GM12891 (cell line): Measurements from ENCODE around the gene CSRP1.

Experiments
- POLR2A ChIP-seq: IDR thresholded peaks from 2 replicates; pipeline ENCODE4 v1.6.1; 2011; ENCODE audit warnings: low read depth, low read length, control low read depth
- POLR2AphosphoS5 ChIP-seq: IDR thresholded peaks from 2 replicates; pipeline ENCODE4 v1.6.1; 2011; ENCODE audit warnings: low read depth, low read length, control low read depth
- SPI1 ChIP-seq: IDR thresholded peaks from 2 replicates; pipeline ENCODE4 v1.6.1; 2011; ENCODE audit warnings: low read depth, low read length, control low read depth
- TAF1 ChIP-seq: IDR thresholded peaks from 2 replicates; pipeline ENCODE4 v1.6.1; 2011; ENCODE audit warnings: low read depth, low read length, control low read depth

GRCh38 chr1:201488830-201489589 lies 17.9 kb downstream of the CSRP1 start:
- TF ChIP-seq POLR2A (no peak), TAF1 (no peak), POLR2AphosphoS5 (no peak), SPI1 (no peak)
